GM06990 (cell line): ENCODE results near the gene P2RX7.

Experiments used
- DNase-seq: peaks from one replicate; pipeline ENCODE4 v3.0.0-alpha.2; 2011; ENCODE audit not compliant: insufficient read length; ENCODE audit errors: extremely low read depth
- H3K27me3 ChIP-seq: replicated peaks from 2 replicates; pipeline ENCODE4 v1.6.0; 2011; ENCODE audit warnings: low read length; ENCODE audit not compliant: control insufficient read depth, insufficient read depth
- H3K36me3 ChIP-seq: 2 replicates; pipeline ENCODE4 v1.5.1; 2011; ENCODE audit warnings: low read length; ENCODE audit not compliant: control insufficient read depth, insufficient read depth
- H3K4me3 ChIP-seq: replicated peaks from 2 replicates; pipeline ENCODE4 v1.5.1; 2011; ENCODE audit warnings: low read depth, mild to moderate bottlenecking, control low read depth, low read length
- CTCF ChIP-seq: IDR thresholded peaks from 2 replicates; pipeline ENCODE4 v1.5.1; 2011; ENCODE audit warnings: low read length, control low read depth, mild to moderate bottlenecking, inconsistent platforms; ENCODE audit not compliant: insufficient read depth, poor library complexity, severe bottlenecking

P2RX7 gene

GRCh38 chr12:121230538-121230907 lies 97.8 kb downstream of the P2RX7 start:
- no peak for DNase-seq
- H3K4me3 ChIP-seq = no peak overlapping the region
- no peaks in the 10 kb centered on the region for H3K27me3 ChIP-seq
- no peak for TF ChIP-seq CTCF
- H3K36me3 ChIP-seq = peaks cover 24% of the 10 kb centered on the region

GRCh38 chr12:121232163-121232562 lies 99.5 kb downstream of the P2RX7 start:
- no peak for TF ChIP-seq CTCF
- Histone ChIP-seq H3K4me3 (no peak overlapping the region), H3K36me3 (peaks cover 31% of the 10 kb centered on the region), H3K27me3 (no peaks in the 10 kb centered on the region)
- no peak for DNase-seq

- no peak for TF ChIP-seq CTCF
- Histone ChIP-seq H3K27me3 (no peaks in the 10 kb centered on the region), H3K36me3 (peaks cover 34% of the 10 kb centered on the region), H3K4me3 (no peak overlapping the region)
- DNase-seq = no peak
These were observed 100.4 kb downstream of the P2RX7 start for GRCh38 chr12:121232977-121233627.

GRCh38 chr12:121233628-121234020 lies 100.9 kb downstream of the P2RX7 start:
- DNase-seq = no peak
- no peak overlapping the region for H3K4me3 ChIP-seq
- peaks cover 34% of the 10 kb centered on the region for H3K36me3 ChIP-seq
- H3K27me3 ChIP-seq = no peaks in the 10 kb centered on the region
- no peak for TF ChIP-seq CTCF

- Histone ChIP-seq H3K27me3 (no peaks in the 10 kb centered on the region), H3K36me3 (peaks cover 27% of the 10 kb centered on the region), H3K4me3 (no peak overlapping the region)
- TF ChIP-seq CTCF = no peak
- DNase-seq = no peak
These were observed 104.1 kb downstream of the P2RX7 start for GRCh38 chr12:121236776-121237175.

- no peak for TF ChIP-seq CTCF
- Histone ChIP-seq H3K27me3 (no peaks in the 10 kb centered on the region), H3K4me3 (no peak overlapping the region), H3K36me3 (peaks cover 24% of the 10 kb centered on the region)
- no peak for DNase-seq
These were observed 104.7 kb downstream of the P2RX7 start for GRCh38 chr12:121237415-121237814.
